ENCODE results near the gene ABCA3.
A peak's percentile ranks its signal among the peaks of the same experiment; 100 is the strongest.

Gene ABCA3

GRCh38 chr16:2350500-2350899 lies 10.0 kb upstream of the ABCA3 start:
- DNase-seq (ENCODE audit: low spot score) = no peak

GRCh38 chr16:2343211-2343610 lies 2.7 kb upstream of the ABCA3 start:
- no peak for DNase-seq (ENCODE audit: low spot score)

GRCh38 chr16:2341456-2342447 lies 1.2 kb upstream of the ABCA3 start:
- DNase-seq (ENCODE audit: low spot score) = no peak

- DNase-seq (ENCODE audit: low spot score) = peak; percentile 48
Measured at GRCh38 chr16:2339521-2340484, 725 bp downstream of the ABCA3 start.

GRCh38 chr16:2337431-2338296 lies 2.9 kb downstream of the ABCA3 start:
- DNase-seq (ENCODE audit: low spot score) = no peak

- DNase-seq (ENCODE audit: low spot score) = no peak
Measured at GRCh38 chr16:2335286-2335895, 5.1 kb downstream of the ABCA3 start.

- peak; percentile 95 for DNase-seq (ENCODE audit: low spot score)
Measured at GRCh38 chr16:2333772-2334379, 6.7 kb downstream of the ABCA3 start.

GRCh38 chr16:2333231-2333630 lies 7.3 kb downstream of the ABCA3 start:
- DNase-seq (ENCODE audit: low spot score) = no peak

GRCh38 chr16:2331931-2332267 lies 8.6 kb downstream of the ABCA3 start:
- DNase-seq (ENCODE audit: low spot score) = no peak

GRCh38 chr16:2331199-2331930 lies 9.2 kb downstream of the ABCA3 start:
- no peak for DNase-seq (ENCODE audit: low spot score)

- no peak for DNase-seq (ENCODE audit: low spot score)
Measured at GRCh38 chr16:2329532-2329931, 11.0 kb downstream of the ABCA3 start.

GRCh38 chr16:2328428-2328827 lies 12.1 kb downstream of the ABCA3 start:
- DNase-seq (ENCODE audit: low spot score) = no peak

GRCh38 chr16:2326191-2326590 lies 14.3 kb downstream of the ABCA3 start:
- DNase-seq (ENCODE audit: low spot score) = no peak

GRCh38 chr16:2325791-2326190 lies 14.7 kb downstream of the ABCA3 start:
- DNase-seq (ENCODE audit: low spot score) = no peak

- no peak for DNase-seq (ENCODE audit: low spot score)
Measured at GRCh38 chr16:2325181-2325580, 15.3 kb downstream of the ABCA3 start.

- no peak for DNase-seq (ENCODE audit: low spot score)
Measured at GRCh38 chr16:2324296-2324859, 16.1 kb downstream of the ABCA3 start.

GRCh38 chr16:2323701-2324100 lies 16.8 kb downstream of the ABCA3 start:
- DNase-seq (ENCODE audit: low spot score) = no peak

GRCh38 chr16:2319606-2320005 lies 20.9 kb downstream of the ABCA3 start:
- no peak for DNase-seq (ENCODE audit: low spot score)

- DNase-seq (ENCODE audit: low spot score) = no peak
Measured at GRCh38 chr16:2317231-2318020, 23.1 kb downstream of the ABCA3 start.

Data from kidney capillary endothelial cell (primary cell).